Mucosa of gallbladder (tissue), 1 donor: ENCODE results near the gene RGS3. TPM values are rescaled to one million over a fixed set of nuclear protein-coding genes. Genes with fewer than 3 reads are reported as not detected.
A peak's percentile ranks its signal among the peaks of the same experiment; 100 is the strongest.
"Not testable (repeated sequence)": the region's sequence is repeated elsewhere in the genome, so short reads cannot be mapped to it uniquely, and the experiment has no call there.

ENCODE experiments used
- DNase-seq: peaks from one replicate; pipeline ENCODE4 v3.0.0-alpha.2; 2020; ENCODE audit warnings: low spot score
- total RNA-seq: library from RNA; stranded (reverse); gene quantifications from one replicate; pipeline ENCODE4 v1.2.1, GENCODE V29; 2021
- donor health status: DM: no; HTN: no; CAD: no.

Gene RGS3
- 142 TPM for total RNA-seq

GRCh38 chr9:113463418-113464285, at the start of gene RGS3:
RGS3 (plus strand) TSS chr9:113463727; CDS start chr9:113463803, 76 bp downstream.
- peak; percentile 71 for DNase-seq

GRCh38 chr9:113416149-113416721, 47.3 kb upstream of the RGS3 start:
- DNase-seq: no peak

GRCh38 chr9:113417370-113417769, 46.2 kb upstream of the RGS3 start:
- DNase-seq: no peak

- no peak for DNase-seq
These were observed 41.8 kb upstream of the RGS3 start for GRCh38 chr9:113421726-113422125.

- DNase-seq: no peak
These were observed 38.5 kb upstream of the RGS3 start for GRCh38 chr9:113425072-113425471.

GRCh38 chr9:113426701-113427100, 36.8 kb upstream of the RGS3 start:
- no peak for DNase-seq

- no peak for DNase-seq
These were observed 35.9 kb upstream of the RGS3 start for GRCh38 chr9:113427629-113428028.

- DNase-seq: no peak
These were observed 35.4 kb upstream of the RGS3 start for GRCh38 chr9:113428062-113428615.

GRCh38 chr9:113431191-113431590, 32.3 kb upstream of the RGS3 start:
- DNase-seq: no peak

- DNase-seq: no peak
These were observed 26.6 kb upstream of the RGS3 start for GRCh38 chr9:113436728-113437515.

- DNase-seq: not testable (repeated sequence)
These were observed 25.8 kb upstream of the RGS3 start for GRCh38 chr9:113437716-113438115.

- no peak for DNase-seq
These were observed 18.8 kb upstream of the RGS3 start for GRCh38 chr9:113444736-113445135.

GRCh38 chr9:113446323-113446740, 17.2 kb upstream of the RGS3 start:
- no peak for DNase-seq

- no peak for DNase-seq
These were observed 14.2 kb upstream of the RGS3 start for GRCh38 chr9:113449376-113449775.

- no peak for DNase-seq
These were observed 11.4 kb upstream of the RGS3 start for GRCh38 chr9:113452113-113452605.

GRCh38 chr9:113454914-113455761, 8.4 kb upstream of the RGS3 start:
- peak; percentile 72 for DNase-seq

- no peak for DNase-seq
These were observed 7.3 kb upstream of the RGS3 start for GRCh38 chr9:113456235-113456634.

GRCh38 chr9:113461285-113461684, 2.2 kb upstream of the RGS3 start:
- peak; percentile 2 for DNase-seq

GRCh38 chr9:113461943-113462342, 1.6 kb upstream of the RGS3 start:
- peak; percentile 4 for DNase-seq

- DNase-seq: peak; percentile 6
These were observed 693 bp upstream of the RGS3 start for GRCh38 chr9:113462781-113463286.

GRCh38 chr9:113464286-113464660, 746 bp downstream of the RGS3 start:
- DNase-seq: no peak
